OCI-LY7 (cell line): Measurements from ENCODE around the gene HTR7. TPM values are rescaled to one million over a fixed set of nuclear protein-coding genes. Genes with fewer than 3 reads are reported as not detected.
"Not testable (repeated sequence)": the region's sequence is repeated elsewhere in the genome, so short reads cannot be mapped to it uniquely, and the experiment has no call there.

Experiments used
- BruUV-seq: library from RNA; stranded (reverse); fragments of 400-500 nt; replicated peaks from 2 replicates; lab custom pipeline; 2021; lab: Mats Ljungman, UMichigan
- CTCF ChIA-PET: fragments of 300-600 bp; sonication (Branson Sonifier 250); formaldehyde crosslinking; loops from one replicate; lab custom pipeline; 2022; ENCODE audit warnings: antibody characterized with exemption; ENCODE audit not compliant: unreplicated experiment; lab: Charles Lee
- POLR2A ChIA-PET: fragments of 300-600 bp; sonication (Branson Sonifier 250); formaldehyde crosslinking; loops from one replicate; lab custom pipeline; 2022; ENCODE audit warnings: antibody characterized with exemption; lab: Charles Lee
- DNase-seq: peaks from one replicate; pipeline ENCODE4 v3.0.0-alpha.2; 2015; ENCODE audit warnings: low spot score
- H2AFZ ChIP-seq: fragments of 200-600 bp; sonication (generic), shearing (Covaris generic); 2 replicates; pipeline ENCODE4 v1.6.1; 2014; ENCODE audit warnings: mild to moderate bottlenecking, antibody characterized with exemption, low read length, moderate library complexity
- H3K27ac ChIP-seq: fragments of 200-600 bp; sonication (generic); 2 replicates; pipeline ENCODE4 v1.5.1; 2014; ENCODE audit warnings: mixed run types, low read depth, mild to moderate bottlenecking, moderate library complexity, low read length, inconsistent platforms; ENCODE audit not compliant: poor library complexity, severe bottlenecking
- H3K36me3 ChIP-seq: fragments of 200-600 bp; sonication (generic); 2 replicates; pipeline ENCODE4 v1.6.1; 2014; ENCODE audit warnings: mild to moderate bottlenecking, antibody characterized with exemption, low read length, moderate library complexity, mixed read lengths; ENCODE audit not compliant: insufficient read depth
- H3K4me1 ChIP-seq: fragments of 200-600 bp; sonication (generic); 2 replicates; pipeline ENCODE4 v1.5.1; 2014; ENCODE audit warnings: mild to moderate bottlenecking, low read length; ENCODE audit not compliant: insufficient read depth, poor library complexity, severe bottlenecking
- H3K4me2 ChIP-seq: fragments of 200-600 bp; sonication (generic); 2 replicates; pipeline ENCODE4 v1.6.1; 2014; ENCODE audit warnings: mild to moderate bottlenecking, low read length
- H3K4me3 ChIP-seq: fragments of 200-600 bp; sonication (generic); 2 replicates; pipeline ENCODE4 v1.5.1; 2014; ENCODE audit warnings: mild to moderate bottlenecking, low read depth, low read length; ENCODE audit not compliant: poor library complexity, severe bottlenecking
- H3K79me2 ChIP-seq: fragments of 200-600 bp; sonication (generic); 2 replicates; pipeline ENCODE4 v1.6.1; 2016; ENCODE audit warnings: low read depth, mild to moderate bottlenecking, low read length, moderate library complexity, mixed read lengths; ENCODE audit not compliant: insufficient read depth
- H3K9me2 ChIP-seq: fragments of 200-600 bp; sonication (generic); 2 replicates; pipeline ENCODE4 v1.6.1; 2016; ENCODE audit warnings: mild to moderate bottlenecking, low read length, mixed read lengths; ENCODE audit not compliant: insufficient read depth
- H3K9me3 ChIP-seq: fragments of 200-600 bp; sonication (generic); 2 replicates; pipeline ENCODE4 v1.6.1; 2014; ENCODE audit warnings: mild to moderate bottlenecking, mixed run types, low read length, mixed read lengths
- H4K20me1 ChIP-seq: fragments of 200-600 bp; sonication (generic); 2 replicates; pipeline ENCODE4 v1.6.1; 2014; ENCODE audit warnings: mild to moderate bottlenecking, antibody characterized with exemption, low read length, moderate library complexity, mixed read lengths; ENCODE audit not compliant: insufficient read depth
- EZH2phosphoT487 ChIP-seq: fragments of 200-600 bp; sonication (generic); IDR thresholded peaks from 2 replicates; pipeline ENCODE4 v1.6.1; 2018; ENCODE audit warnings: low read depth, borderline replicate concordance, mild to moderate bottlenecking, mixed run types, antibody characterized with exemption, low read length, moderate library complexity, mixed read lengths
- intact Hi-C: fragments of 100-400 bp; cut with micrococcal nuclease; formaldehyde crosslinking; loops from one replicate; pipeline ENCODE4 v1.10.0; 2022; ENCODE audit not compliant: unreplicated experiment
- total RNA-seq, 2 experiments: library from RNA; depleted of rRNA in 1 of 2; stranded (reverse); fragments of >200 nt in 1 of 2; shearing (Covaris generic) in 1 of 2; gene quantifications; 2 replicates each; pipeline ENCODE4 v1.2.3, GENCODE V29; 2014 to 2022
- TF ChIP-seq, protein P1 (sequence below): fragments of 200-600 bp; sonication (generic); conservative IDR thresholded peaks from 2 replicates; pipeline ENCODE4 v1.5.1; 2014; ENCODE audit warnings: mild to moderate bottlenecking, antibody characterized with exemption, low read length, moderate library complexity, mixed read lengths

The HTR7 gene
- total RNA-seq, 2 experiments from 2014 or later = 0.10 TPM; not detected in 1

DNA sequence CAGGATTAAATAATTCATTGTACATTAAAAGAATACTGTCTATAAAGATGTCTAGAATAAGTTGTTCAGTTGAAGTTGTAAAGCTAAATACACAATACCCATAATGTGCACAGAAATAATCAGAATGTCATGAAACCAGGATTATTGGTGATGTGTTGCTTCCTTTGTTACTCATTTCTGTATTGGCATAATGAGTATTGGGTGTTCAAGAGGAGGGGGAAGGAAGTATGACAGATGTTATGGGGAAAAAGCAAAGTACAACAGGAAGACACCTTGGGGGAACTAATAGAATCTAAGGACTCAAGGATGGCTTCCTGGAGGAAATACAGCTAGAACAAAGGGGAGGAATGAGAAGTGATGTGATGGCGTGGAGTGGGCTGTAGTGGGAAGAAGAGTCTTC, 48.1 kb upstream of the HTR7 start:
- H3K4me1 ChIP-seq = no peaks in the 10 kb centered on the region
- no peaks in the 10 kb centered on the region for H3K9me2 ChIP-seq
- H3K79me2 ChIP-seq = no peaks in the 10 kb centered on the region
- H4K20me1 ChIP-seq = no peaks in the 10 kb centered on the region
- no peak overlapping the region for H3K27ac ChIP-seq
- H3K4me2 ChIP-seq = no peak overlapping the region
- H3K36me3 ChIP-seq = peaks cover 32% of the 10 kb centered on the region
- H3K9me3 ChIP-seq = no peaks in the 10 kb centered on the region
- no TSS peak for BruUV-seq
- CTCF ChIA-PET = no interaction called here
- H2AFZ ChIP-seq = no peak overlapping the region
- TF ChIP-seq EZH2phosphoT487 = no peak
- TF ChIP-seq, protein P1, sequence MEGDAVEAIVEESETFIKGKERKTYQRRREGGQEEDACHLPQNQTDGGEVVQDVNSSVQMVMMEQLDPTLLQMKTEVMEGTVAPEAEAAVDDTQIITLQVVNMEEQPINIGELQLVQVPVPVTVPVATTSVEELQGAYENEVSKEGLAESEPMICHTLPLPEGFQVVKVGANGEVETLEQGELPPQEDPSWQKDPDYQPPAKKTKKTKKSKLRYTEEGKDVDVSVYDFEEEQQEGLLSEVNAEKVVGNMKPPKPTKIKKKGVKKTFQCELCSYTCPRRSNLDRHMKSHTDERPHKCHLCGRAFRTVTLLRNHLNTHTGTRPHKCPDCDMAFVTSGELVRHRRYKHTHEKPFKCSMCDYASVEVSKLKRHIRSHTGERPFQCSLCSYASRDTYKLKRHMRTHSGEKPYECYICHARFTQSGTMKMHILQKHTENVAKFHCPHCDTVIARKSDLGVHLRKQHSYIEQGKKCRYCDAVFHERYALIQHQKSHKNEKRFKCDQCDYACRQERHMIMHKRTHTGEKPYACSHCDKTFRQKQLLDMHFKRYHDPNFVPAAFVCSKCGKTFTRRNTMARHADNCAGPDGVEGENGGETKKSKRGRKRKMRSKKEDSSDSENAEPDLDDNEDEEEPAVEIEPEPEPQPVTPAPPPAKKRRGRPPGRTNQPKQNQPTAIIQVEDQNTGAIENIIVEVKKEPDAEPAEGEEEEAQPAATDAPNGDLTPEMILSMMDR = no peak
- no peak overlapping the region for H3K4me3 ChIP-seq
- intact Hi-C loops = no loop called here
- no peak for DNase-seq
- POLR2A ChIA-PET = no interaction called here

DNA sequence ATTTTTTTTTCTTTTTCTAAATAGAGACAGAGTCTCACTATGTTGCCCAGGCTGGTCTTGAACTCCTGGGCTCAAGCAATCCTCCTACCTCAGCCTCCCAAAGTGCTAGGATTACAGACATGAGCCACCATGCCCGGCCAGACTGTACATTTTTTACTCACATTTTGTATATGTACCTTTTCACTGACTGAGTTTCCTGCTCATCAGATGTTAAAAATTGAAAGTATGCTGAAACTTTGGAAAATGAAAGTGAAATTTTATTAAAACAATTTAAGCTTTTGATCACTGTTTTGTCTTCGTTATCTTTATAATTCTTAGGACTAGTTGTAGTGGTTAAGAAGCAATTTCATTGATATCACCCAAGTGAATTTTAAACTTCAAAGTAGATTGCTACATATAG, 39.1 kb upstream of the HTR7 start:
- H4K20me1 ChIP-seq, H3K27ac ChIP-seq, DNase-seq, H3K9me3 ChIP-seq, H3K79me2 ChIP-seq, CTCF ChIA-PET, intact Hi-C loops, H2AFZ ChIP-seq, H3K4me1 ChIP-seq, H3K4me3 ChIP-seq, H3K4me2 ChIP-seq, H3K9me2 ChIP-seq, BruUV-seq: not testable (repeated sequence)
- POLR2A ChIA-PET = interaction anchor here (0.6 kb wide), 1 partner anchor 308 kb away, joined by 3 read pairs; no protein-coding TSS in a partner anchor
- peaks cover 80% of the 10 kb centered on the region for H3K36me3 ChIP-seq

DNA sequence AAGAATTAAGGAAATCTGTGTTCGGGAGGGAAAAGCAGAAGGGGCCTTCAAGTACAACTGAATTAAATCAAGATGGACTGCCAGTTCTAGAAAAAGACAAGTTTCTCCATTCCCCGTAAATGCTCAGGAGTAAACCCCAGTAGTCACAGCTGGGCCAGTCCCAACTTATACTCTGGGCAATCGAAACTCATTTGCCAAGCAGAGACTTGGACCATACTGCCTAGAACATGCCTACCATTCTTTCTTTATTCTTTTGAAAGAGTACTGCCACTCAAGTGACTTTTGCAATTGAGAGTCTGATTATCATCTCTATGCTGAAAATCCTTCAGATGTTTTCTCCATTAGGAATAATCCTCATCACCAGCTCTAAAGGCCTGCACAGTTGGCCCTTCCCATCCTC, 35.4 kb upstream of the HTR7 start:
- ChIA-PET CTCF (no interaction called here), POLR2A (interaction anchor here (1.2 to 1.3 kb wide), 2 partner anchors 9 to 21 kb away, joined by 3 to 5 read pairs; partner anchors contain the start of gene RPP30)
- no peaks in the 10 kb centered on the region for H3K79me2 ChIP-seq
- H3K9me2 ChIP-seq = no peaks in the 10 kb centered on the region
- no peaks in the 10 kb centered on the region for H4K20me1 ChIP-seq
- peaks cover 90% of the 10 kb centered on the region for H3K36me3 ChIP-seq
- TF ChIP-seq, protein P1 = no peak
- no peak for TF ChIP-seq EZH2phosphoT487
- BruUV-seq = no TSS peak
- no peak for DNase-seq
- no peak overlapping the region for H2AFZ ChIP-seq
- H3K4me2 ChIP-seq = no peak overlapping the region
- no peak overlapping the region for H3K4me3 ChIP-seq
- no peak overlapping the region for H3K27ac ChIP-seq
- no peaks in the 10 kb centered on the region for H3K4me1 ChIP-seq
- intact Hi-C loops = no loop called here
- no peaks in the 10 kb centered on the region for H3K9me3 ChIP-seq
